HG03342 (cell line): ENCODE data around the gene MPHOSPH8.

Source experiments
- ATAC-seq: cut with Tn5 transposase; IDR thresholded peaks from one replicate; pipeline ENCODE4 v1.9.1; 2021; ENCODE audit warnings: mild to moderate bottlenecking, moderate library complexity; ENCODE audit not compliant: unreplicated experiment

Gene MPHOSPH8

GRCh38 chr13:19633479-19634255 is at the start of gene MPHOSPH8:
Gene MPHOSPH8 (plus strand): TSS chr13:19633659. CDS start chr13:19633749, 90 bp downstream.
- peak; percentile 98 for ATAC-seq

- ATAC-seq, result peak; percentile 82
These were observed 46.4 kb upstream of the MPHOSPH8 start for GRCh38 chr13:19586904-19587634.

- ATAC-seq, result peak; percentile 63
These were observed 45.7 kb upstream of the MPHOSPH8 start for GRCh38 chr13:19587635-19588300.

- no peak for ATAC-seq
These were observed 44.1 kb upstream of the MPHOSPH8 start for GRCh38 chr13:19589312-19589711.

DNA sequence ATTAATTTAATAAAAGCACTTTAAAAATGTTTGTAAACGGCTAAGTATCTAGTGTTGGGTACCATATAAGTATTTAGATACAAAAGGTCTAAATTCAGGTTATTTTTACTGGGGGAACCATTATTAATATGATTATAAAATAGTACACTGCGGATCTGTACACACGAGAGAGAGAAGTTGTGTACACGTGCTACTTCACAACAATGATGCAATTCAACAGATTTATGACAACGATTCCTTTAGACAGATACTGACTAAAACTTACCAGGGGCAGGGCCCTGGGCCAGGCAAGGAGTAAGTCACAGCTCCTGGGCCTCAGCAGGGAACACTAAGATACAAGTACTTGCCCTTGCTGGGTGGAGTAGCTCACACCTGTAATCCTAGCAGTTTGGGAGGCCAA is 43.0 kb upstream of the MPHOSPH8 start:
- no peak for ATAC-seq

DNA sequence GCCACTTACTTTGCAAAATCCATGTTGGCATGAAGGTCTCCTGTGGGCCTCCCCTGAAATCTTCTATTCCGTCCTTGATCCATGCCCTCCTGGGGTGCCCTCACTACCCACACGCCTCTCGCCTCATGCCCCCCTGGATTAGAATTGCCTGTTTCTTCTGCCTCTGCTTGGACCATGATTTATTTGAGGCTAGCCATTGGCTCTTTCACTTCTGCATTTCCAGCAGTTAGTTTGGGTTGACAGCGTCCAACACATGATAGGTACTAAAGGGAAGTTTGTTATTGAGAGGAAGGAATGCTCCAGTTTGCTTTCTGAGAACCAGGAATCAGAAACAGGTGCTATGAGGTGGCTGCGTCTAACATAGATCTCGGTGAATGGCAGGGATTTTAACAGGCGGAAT is 41.6 kb upstream of the MPHOSPH8 start:
- no peak for ATAC-seq

DNA sequence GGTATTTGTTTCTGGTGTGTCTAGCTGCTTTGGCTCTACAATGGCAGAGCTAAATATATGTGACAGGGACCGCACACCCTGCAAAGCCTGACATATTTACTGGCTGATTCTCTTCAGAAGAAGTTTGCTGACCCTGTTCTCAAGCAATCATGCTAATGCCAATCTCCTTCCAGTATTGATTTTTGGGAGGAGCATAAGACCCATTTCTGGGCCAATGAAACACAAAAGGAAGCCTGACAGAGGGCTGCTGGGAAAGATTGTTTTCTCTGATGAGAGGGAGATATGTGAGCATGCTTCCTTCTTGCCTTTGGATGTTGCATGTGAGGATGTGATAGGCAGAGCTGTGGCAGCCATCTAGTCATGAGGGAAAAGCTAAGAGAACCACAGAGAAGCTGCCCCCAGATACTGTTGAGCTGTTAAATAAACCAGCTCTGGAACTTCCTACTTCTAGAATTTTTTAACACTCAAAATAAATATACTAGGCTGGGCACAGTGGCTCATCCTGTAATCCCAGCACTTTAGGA is 40.7 kb upstream of the MPHOSPH8 start:
- ATAC-seq, result no peak

DNA sequence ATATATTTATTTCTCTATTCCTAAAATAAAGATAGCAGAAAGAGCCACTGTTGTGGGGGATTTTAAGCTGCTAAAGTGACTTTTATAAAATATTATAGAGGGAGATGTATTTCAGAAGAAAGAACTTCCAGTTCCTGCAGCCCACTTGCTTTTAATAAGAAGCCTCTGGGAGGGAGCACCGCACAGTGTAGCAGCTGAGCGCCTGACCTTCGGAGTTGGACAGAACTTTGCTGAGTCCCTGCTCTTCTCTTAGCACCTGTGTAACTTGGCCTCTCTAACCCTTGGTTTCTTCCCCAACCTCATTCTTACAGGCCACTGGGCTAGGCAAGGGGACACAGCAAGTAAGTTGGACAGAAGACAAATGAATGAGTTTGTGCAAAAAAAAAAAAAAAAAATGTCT is 37.4 kb upstream of the MPHOSPH8 start:
- ATAC-seq, result no peak

DNA sequence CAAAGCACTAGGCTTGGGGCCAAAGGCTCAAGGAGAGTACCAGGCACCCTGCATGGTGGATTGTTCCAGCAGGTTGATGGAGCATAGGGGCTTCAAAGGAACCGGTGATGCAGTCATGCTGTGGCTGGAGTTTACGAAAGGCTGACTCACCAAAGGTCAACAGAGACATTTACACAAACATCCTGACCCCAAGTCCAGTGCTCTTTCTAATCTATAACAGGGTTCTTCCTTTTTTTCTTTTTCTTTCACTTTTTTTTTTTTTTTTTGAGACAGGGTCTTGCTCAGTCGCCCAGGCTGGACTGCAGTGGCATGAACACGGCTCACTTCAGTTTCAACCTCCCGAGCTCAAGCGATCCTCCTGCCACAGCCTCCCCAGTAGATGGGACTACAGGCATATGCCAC is 36.5 kb upstream of the MPHOSPH8 start:
- no peak for ATAC-seq

DNA sequence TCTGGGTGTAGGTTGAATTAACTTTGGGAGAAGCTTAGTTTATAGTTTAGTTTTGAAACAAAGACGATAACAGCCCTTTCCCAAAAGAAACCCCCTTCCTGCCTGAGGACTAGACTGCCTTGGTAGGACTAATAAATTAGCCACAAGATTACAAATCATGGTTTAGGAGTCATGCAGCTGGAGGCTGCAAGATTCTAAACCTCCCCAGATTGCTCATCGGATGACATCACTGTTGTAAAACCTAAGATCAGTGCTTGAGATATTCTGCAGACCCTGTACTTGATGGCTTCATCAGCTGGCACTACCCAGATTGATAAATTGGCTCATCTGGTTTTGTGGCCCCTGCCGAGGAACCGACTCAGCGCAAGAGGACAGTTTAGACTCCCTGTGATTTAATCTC is 35.9 kb upstream of the MPHOSPH8 start:
- no peak for ATAC-seq

- ATAC-seq, result peak; percentile 84
These were observed 31.4 kb upstream of the MPHOSPH8 start for GRCh38 chr13:19601749-19602725.

DNA sequence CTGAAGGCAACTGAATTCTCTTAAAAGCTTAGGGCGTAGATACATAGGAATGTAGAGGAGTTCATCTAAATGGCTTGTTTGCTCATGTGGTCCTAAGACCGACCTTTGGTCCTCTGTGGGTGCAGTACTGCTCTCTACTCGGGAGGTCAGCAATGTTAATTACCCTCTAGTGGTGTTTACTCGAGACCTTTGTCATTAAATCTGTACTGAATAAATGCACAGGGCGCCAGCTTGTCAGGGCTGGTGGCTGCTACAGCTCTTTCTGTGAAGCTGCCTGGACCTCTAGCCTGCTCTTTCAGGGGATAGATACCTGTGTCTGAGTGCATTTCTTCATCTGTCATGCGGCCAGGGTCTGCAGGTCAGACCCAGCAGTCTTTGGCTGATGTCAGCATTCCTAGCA is 29.2 kb upstream of the MPHOSPH8 start:
- ATAC-seq, result no peak

DNA sequence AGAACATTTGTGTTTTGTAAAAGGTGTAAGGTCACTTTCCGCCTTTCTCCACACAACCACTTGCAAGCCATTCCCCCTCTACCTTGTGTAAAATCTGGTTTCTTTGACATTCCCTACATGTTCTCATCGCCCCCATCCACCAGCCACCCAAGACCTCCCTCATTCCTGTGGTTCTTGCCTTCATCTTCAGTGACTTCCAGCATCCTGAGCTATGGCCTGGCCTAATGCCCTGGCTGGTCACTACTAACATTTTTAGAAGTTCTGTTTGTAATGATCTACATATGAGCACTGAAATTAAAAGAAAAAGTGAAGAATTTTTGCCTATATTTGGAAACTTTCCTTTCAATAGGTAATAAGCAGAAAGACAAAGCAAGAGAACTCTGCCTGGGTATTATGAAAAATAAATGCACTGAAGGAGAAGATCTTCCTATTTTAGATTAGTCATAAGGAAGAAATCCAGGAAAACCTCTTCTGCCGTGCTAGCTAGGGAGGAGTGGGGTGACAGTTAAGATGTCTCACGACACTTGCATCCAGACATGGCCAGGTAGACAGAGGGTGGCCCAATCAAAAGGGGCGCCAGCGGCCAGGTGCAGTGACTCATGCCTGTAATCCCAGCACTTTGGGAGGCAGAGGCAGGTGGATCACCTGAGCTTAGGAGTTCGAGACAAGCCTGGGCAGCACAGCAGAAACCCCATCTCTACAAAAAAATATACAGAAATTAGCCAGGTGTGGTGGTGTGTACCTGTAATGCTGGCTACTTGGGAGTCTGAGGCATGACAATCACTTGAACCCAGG is 28.1 kb upstream of the MPHOSPH8 start:
- no peak for ATAC-seq

GRCh38 chr13:19606152-19606551 is 27.3 kb upstream of the MPHOSPH8 start:
- ATAC-seq, result no peak

GRCh38 chr13:19606737-19607136 is 26.7 kb upstream of the MPHOSPH8 start:
- no peak for ATAC-seq

DNA sequence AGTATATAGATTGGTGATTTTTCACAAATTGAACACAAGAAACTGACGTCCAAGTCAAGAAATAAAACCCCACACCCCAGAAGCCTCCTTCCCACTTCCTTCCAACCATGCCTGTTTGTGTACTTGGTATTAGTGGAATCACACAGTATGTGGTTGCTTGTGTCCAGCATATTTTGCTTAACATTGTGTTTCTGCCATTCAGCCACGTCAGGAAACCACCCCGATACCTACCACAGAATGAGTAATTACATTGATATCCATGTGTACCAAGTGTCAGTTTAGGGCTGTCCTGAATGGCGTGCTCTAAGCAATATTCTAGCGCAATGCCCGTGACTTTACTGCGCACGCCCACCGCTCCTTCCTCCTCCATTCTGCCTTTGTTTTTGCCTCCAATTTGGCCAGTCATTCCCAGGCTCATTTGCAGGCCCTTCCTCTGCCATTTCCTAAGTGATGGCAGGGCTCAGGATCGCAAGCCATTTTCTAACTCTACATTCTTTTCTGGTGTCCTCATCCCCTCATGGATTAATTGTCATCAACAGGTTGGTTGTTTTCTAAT is 25.9 kb upstream of the MPHOSPH8 start:
- no peak for ATAC-seq

GRCh38 chr13:19618977-19619376 is 14.5 kb upstream of the MPHOSPH8 start:
- no peak for ATAC-seq

DNA sequence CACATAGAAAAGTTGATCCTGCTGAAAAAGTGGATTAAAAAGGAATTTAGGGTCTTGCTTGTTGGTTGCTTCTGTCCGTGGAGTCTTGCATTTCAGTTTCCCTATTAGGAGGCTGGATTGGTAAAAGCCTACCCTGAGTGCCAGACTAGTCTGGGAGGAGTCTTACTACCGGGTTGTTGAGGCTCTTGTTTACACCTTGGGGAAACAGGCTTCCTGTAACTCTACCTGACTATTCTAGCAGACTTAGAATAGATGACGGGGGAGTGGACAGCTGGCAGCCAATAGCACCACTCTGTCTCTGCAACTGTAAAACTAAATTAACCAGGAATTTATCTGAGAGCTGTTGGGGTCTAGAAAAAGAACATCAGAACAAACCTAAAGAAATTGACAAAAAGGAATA is 11.3 kb upstream of the MPHOSPH8 start:
- ATAC-seq, result no peak

- ATAC-seq, result no peak
These were observed 9.2 kb upstream of the MPHOSPH8 start for GRCh38 chr13:19624265-19624664.
